Neural cell (in vitro differentiated cells): ENCODE measurements around the gene WFIKKN1. TPM values are rescaled to one million over a fixed set of nuclear protein-coding genes. Genes with fewer than 3 reads are reported as not detected.

Experiments used
- H2AFZ ChIP-seq: fragments of 200-600, 300-800 bp; sonication (generic), shearing (Covaris generic); 2 replicates; pipeline ENCODE4 v1.6.0; 2014; ENCODE audit warnings: low read depth, mild to moderate bottlenecking, antibody characterized with exemption, low read length, moderate library complexity
- H3F3A ChIP-seq: fragments of 200-600 bp; shearing (Covaris generic); 2 replicates; pipeline ENCODE4 v1.6.1; 2016; ENCODE audit warnings: mild to moderate bottlenecking, moderate library complexity, mixed read lengths, antibody characterized with exemption, low read length; ENCODE audit not compliant: insufficient read depth, poor library complexity, severe bottlenecking
- H3K27ac ChIP-seq: fragments of 200-600, 300-800 bp; sonication (generic), shearing (Covaris generic); 2 replicates; pipeline ENCODE4 v1.5.1; 2014; ENCODE audit warnings: mild to moderate bottlenecking, low read length, moderate library complexity
- H3K27me3 ChIP-seq: fragments of 300-800, 200-600 bp; sonication (generic), shearing (Covaris generic); 2 replicates; pipeline ENCODE4 v1.6.0; 2014; ENCODE audit warnings: mild to moderate bottlenecking, low read depth, low read length, moderate library complexity; ENCODE audit not compliant: insufficient read depth
- H3K36me3 ChIP-seq: fragments of 300-800, 200-600 bp; sonication (generic), shearing (Covaris generic); 2 replicates; pipeline ENCODE4 v1.5.1; 2014; ENCODE audit warnings: mild to moderate bottlenecking, antibody characterized with exemption, low read length, moderate library complexity; ENCODE audit not compliant: insufficient read depth
- H3K4me2 ChIP-seq: fragments of 300-800, 200-600 bp; sonication (generic), shearing (Covaris generic); 2 replicates; pipeline ENCODE4 v1.6.0; 2014; ENCODE audit warnings: mild to moderate bottlenecking, low read length
- H3K4me3 ChIP-seq: fragments of 300-800, 200-600 bp; sonication (generic), shearing (Covaris generic); 2 replicates; pipeline ENCODE4 v1.5.1; 2014; ENCODE audit warnings: mild to moderate bottlenecking, low read length, moderate library complexity
- H3K79me2 ChIP-seq: fragments of 200-600 bp; shearing (Covaris generic); replicated peaks from 2 replicates; pipeline ENCODE4 v1.6.0; 2014; ENCODE audit warnings: mild to moderate bottlenecking, low read length, moderate library complexity; ENCODE audit not compliant: insufficient read depth
- H3K9ac ChIP-seq: fragments of 300-800, 200-600 bp; sonication (generic), shearing (Covaris generic); 2 replicates; pipeline ENCODE4 v1.6.1; 2016; ENCODE audit warnings: mild to moderate bottlenecking, low read length, mixed read lengths
- H3K9me2 ChIP-seq: fragments of 200-600 bp; shearing (Covaris generic); 2 replicates; pipeline ENCODE4 v1.6.1; 2016; ENCODE audit warnings: mild to moderate bottlenecking, low read length, mixed read lengths; ENCODE audit not compliant: insufficient read depth
- H3K9me3 ChIP-seq: fragments of 200-600, 300-800 bp; sonication (generic), shearing (Covaris generic); 2 replicates; pipeline ENCODE4 v1.6.1; 2016; ENCODE audit warnings: mild to moderate bottlenecking, mixed run types, low read length, moderate library complexity, mixed read lengths
- H4K20me1 ChIP-seq: fragments of 200-600 bp; shearing (Covaris generic); 2 replicates; pipeline ENCODE4 v1.6.1; 2016; ENCODE audit warnings: mild to moderate bottlenecking, mixed run types; ENCODE audit not compliant: insufficient read depth
- EP300 ChIP-seq: fragments of 450-650 bp; conservative IDR thresholded peaks from 2 replicates; pipeline ENCODE4 v1.6.1; 2014; ENCODE audit warnings: antibody characterized with exemption, mild to moderate bottlenecking, moderate library complexity; ENCODE audit not compliant: poor library complexity, severe bottlenecking
- EZH2 ChIP-seq: fragments of 200-600, 300-800 bp; shearing (Covaris generic), sonication (generic); IDR thresholded peaks from 2 replicates; pipeline ENCODE4 v1.6.1; 2014; ENCODE audit warnings: antibody characterized with exemption, low read length, borderline replicate concordance, mild to moderate bottlenecking; ENCODE audit not compliant: insufficient read depth, poor library complexity, severe bottlenecking
- MXI1 ChIP-seq: fragments of 450-650 bp; conservative IDR thresholded peaks from 2 replicates; pipeline ENCODE4 v1.6.1; 2014; ENCODE audit warnings: antibody characterized with exemption, mild to moderate bottlenecking; ENCODE audit not compliant: poor library complexity, severe bottlenecking
- POLR2AphosphoS5 ChIP-seq: IDR thresholded peaks from 2 replicates; pipeline ENCODE4 v1.6.1; 2012
- RAD21 ChIP-seq: fragments of 450-650 bp; conservative IDR thresholded peaks from 2 replicates; pipeline ENCODE4 v1.6.1; 2014; ENCODE audit warnings: antibody characterized with exemption, mild to moderate bottlenecking, moderate library complexity
- REST ChIP-seq: IDR thresholded peaks from 2 replicates; pipeline ENCODE4 v1.6.1; 2012; ENCODE audit warnings: borderline replicate concordance
- SMC3 ChIP-seq: fragments of 450-650 bp; conservative IDR thresholded peaks from 2 replicates; pipeline ENCODE4 v1.6.1; 2014; ENCODE audit warnings: antibody characterized with exemption, mild to moderate bottlenecking, moderate library complexity; ENCODE audit not compliant: poor library complexity
- TAF1 ChIP-seq: IDR thresholded peaks from 2 replicates; pipeline ENCODE4 v1.6.1; 2012; ENCODE audit warnings: low read depth
- polyA plus RNA-seq: library from polyadenylated mRNA; depleted of rRNA; stranded (reverse); fragments of >200 nt; gene quantifications from 2 replicates; pipeline ENCODE4 v1.2.3, GENCODE V29; 2014
- TF ChIP-seq, protein P1 (sequence below): fragments of 450-650 bp; IDR thresholded peaks from 2 replicates; pipeline ENCODE4 v1.5.1; 2014; ENCODE audit warnings: antibody characterized with exemption, mild to moderate bottlenecking, moderate library complexity; ENCODE audit not compliant: poor library complexity, severe bottlenecking

The WFIKKN1 gene
- polyA plus RNA-seq, 1 donor from 2014 or later = 0.43 TPM

GRCh38 chr16:608019-608418 is 22.8 kb upstream of the WFIKKN1 start:
- H4K20me1 ChIP-seq = no peaks in the 10 kb centered on the region
- no peak overlapping the region for H3K4me3 ChIP-seq
- H3K27me3 ChIP-seq = no peaks in the 10 kb centered on the region
- no peaks in the 10 kb centered on the region for H3K9me2 ChIP-seq
- TF ChIP-seq TAF1 (no peak), SMC3 (no peak), MXI1 (no peak), RAD21 (no peak)
- H3K36me3 ChIP-seq = no peaks in the 10 kb centered on the region
- H3K27ac ChIP-seq = no peak overlapping the region
- no peak overlapping the region for H3K9ac ChIP-seq
- no peaks in the 10 kb centered on the region for H3F3A ChIP-seq
- H3K4me2 ChIP-seq = no peak overlapping the region
- no peak overlapping the region for H2AFZ ChIP-seq
- H3K9me3 ChIP-seq = no peaks in the 10 kb centered on the region
- H3K79me2 ChIP-seq = no peaks in the 10 kb centered on the region

DNA sequence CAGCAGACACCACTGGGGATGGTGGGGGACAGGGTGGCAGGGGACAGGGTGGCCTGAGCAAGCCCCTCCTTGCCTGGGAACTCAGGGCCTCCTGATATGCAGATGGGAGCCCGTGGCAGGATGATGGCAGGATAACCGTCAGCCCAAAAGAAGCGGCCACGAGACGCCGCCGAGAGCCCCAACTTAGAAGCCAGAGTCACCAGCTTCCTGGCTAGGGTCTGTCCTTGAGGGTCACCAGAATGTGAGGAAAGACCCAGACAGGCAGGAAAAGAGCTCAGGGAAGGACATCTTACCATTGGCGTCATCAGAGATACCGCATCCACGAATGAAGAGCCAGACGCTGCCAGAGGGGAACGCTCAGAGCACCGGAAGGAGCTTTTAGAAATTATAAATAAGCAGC is 21.5 kb upstream of the WFIKKN1 start:
- Histone ChIP-seq H3K9ac (no peak overlapping the region), H3K36me3 (no peaks in the 10 kb centered on the region), H3K4me2 (no peak overlapping the region), H3K9me3 (no peaks in the 10 kb centered on the region), H3K27ac (no peak overlapping the region), H3K9me2 (no peaks in the 10 kb centered on the region), H4K20me1 (no peaks in the 10 kb centered on the region), H3K4me3 (no peak overlapping the region), H3K27me3 (no peaks in the 10 kb centered on the region), H3F3A (no peaks in the 10 kb centered on the region), H2AFZ (no peak overlapping the region), H3K79me2 (no peaks in the 10 kb centered on the region)
- TF ChIP-seq POLR2AphosphoS5 (no peak), EP300 (no peak), TAF1 (no peak), MXI1 (no peak), RAD21 (no peak), EZH2 (no peak), SMC3 (no peak), REST (no peak)
- TF ChIP-seq, protein P1, sequence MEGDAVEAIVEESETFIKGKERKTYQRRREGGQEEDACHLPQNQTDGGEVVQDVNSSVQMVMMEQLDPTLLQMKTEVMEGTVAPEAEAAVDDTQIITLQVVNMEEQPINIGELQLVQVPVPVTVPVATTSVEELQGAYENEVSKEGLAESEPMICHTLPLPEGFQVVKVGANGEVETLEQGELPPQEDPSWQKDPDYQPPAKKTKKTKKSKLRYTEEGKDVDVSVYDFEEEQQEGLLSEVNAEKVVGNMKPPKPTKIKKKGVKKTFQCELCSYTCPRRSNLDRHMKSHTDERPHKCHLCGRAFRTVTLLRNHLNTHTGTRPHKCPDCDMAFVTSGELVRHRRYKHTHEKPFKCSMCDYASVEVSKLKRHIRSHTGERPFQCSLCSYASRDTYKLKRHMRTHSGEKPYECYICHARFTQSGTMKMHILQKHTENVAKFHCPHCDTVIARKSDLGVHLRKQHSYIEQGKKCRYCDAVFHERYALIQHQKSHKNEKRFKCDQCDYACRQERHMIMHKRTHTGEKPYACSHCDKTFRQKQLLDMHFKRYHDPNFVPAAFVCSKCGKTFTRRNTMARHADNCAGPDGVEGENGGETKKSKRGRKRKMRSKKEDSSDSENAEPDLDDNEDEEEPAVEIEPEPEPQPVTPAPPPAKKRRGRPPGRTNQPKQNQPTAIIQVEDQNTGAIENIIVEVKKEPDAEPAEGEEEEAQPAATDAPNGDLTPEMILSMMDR = no peak

DNA sequence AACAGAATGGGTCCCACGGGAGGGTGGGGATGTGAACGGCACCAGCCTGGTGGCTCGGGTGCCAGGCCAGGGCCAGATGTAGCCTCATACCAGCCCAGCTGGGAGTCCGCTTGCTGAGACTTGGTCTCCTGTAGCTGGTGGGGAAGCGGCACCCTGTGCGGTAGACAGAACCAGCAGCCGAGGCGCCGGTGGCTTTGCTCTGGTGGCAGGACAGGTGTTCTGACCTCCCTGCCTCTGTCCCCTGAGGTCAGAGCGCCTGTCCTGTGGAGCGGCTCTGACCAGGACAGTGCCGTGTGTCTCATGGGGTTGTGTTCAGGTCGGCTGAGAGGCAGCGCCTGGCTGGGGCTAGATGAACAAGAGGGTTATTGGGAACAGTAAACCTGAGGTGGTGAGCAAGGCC is 20.8 kb upstream of the WFIKKN1 start:
- no peaks in the 10 kb centered on the region for H3K27me3 ChIP-seq
- no peaks in the 10 kb centered on the region for H3K79me2 ChIP-seq
- H3K4me3 ChIP-seq = no peak overlapping the region
- H3K9me2 ChIP-seq = no peaks in the 10 kb centered on the region
- no peaks in the 10 kb centered on the region for H3K9me3 ChIP-seq
- no peaks in the 10 kb centered on the region for H4K20me1 ChIP-seq
- no peak overlapping the region for H3K4me2 ChIP-seq
- no peak overlapping the region for H3K27ac ChIP-seq
- no peak for TF ChIP-seq EP300
- TF ChIP-seq RAD21 = no peak
- TF ChIP-seq EZH2 = no peak
- TF ChIP-seq SMC3 = no peak
- TF ChIP-seq MXI1 = no peak
- no peak for TF ChIP-seq POLR2AphosphoS5
- no peak for TF ChIP-seq TAF1
- TF ChIP-seq, protein P1 = no peak
- TF ChIP-seq REST = no peak
- no peak overlapping the region for H3K9ac ChIP-seq
- peaks cover 5% of the 10 kb centered on the region for H3K36me3 ChIP-seq
- H3F3A ChIP-seq = no peaks in the 10 kb centered on the region
- no peak overlapping the region for H2AFZ ChIP-seq
